Small intestine (tissue), 7 donors: ENCODE data around the gene MAP4K5. TPM values are rescaled to one million over a fixed set of nuclear protein-coding genes. Genes with fewer than 3 reads are reported as not detected.

ENCODE experiments used
- DNase-seq, 2 donors: peaks; one replicate each; pipeline versions ENCODE4 v3.0.0 to v3.0.0-alpha.2; 2013
- FAIRE-seq: peaks from 2 replicates; lab custom pipeline; 2012; peaks lifted over from hg19 to GRCh38; lab: Jason Lieb, UNC
- H3K27ac ChIP-seq, 3 donors: one replicate each; pipeline ENCODE4 v1.5.1; 2013; ENCODE audit warnings: low read length in 2 of 3, mild to moderate bottlenecking in 2 of 3, control low read depth in 1 of 3, inconsistent platforms in 1 of 3, low read depth in 1 of 3, moderate library complexity in 1 of 3
- H3K27me3 ChIP-seq, 3 donors: one replicate each; pipeline ENCODE4 v1.6.1; 2013; ENCODE audit warnings: low read length in 3 of 3, inconsistent platforms in 1 of 3; ENCODE audit not compliant: control insufficient read depth in 3 of 3, insufficient read depth in 3 of 3
- H3K36me3 ChIP-seq, 3 donors: one replicate each; pipeline ENCODE4 v1.6.1; 2013; ENCODE audit warnings: low read length in 3 of 3, inconsistent platforms in 1 of 3, low read depth in 1 of 3, mild to moderate bottlenecking in 1 of 3, moderate library complexity in 1 of 3; ENCODE audit not compliant: control insufficient read depth in 3 of 3, insufficient read depth in 2 of 3
- H3K4me1 ChIP-seq, 3 donors: one replicate each; pipeline ENCODE4 v1.6.1; 2013; ENCODE audit warnings: low read length in 2 of 3, inconsistent platforms in 1 of 3, low read depth in 1 of 3, mild to moderate bottlenecking in 1 of 3, moderate library complexity in 1 of 3; ENCODE audit not compliant: control insufficient read depth in 3 of 3, insufficient read depth in 2 of 3
- H3K4me3 ChIP-seq, 3 donors: one replicate each; pipeline ENCODE4 v1.5.1; 2013; ENCODE audit warnings: low read length in 3 of 3, control low read depth in 1 of 3, inconsistent platforms in 1 of 3, low read depth in 1 of 3, mild to moderate bottlenecking in 1 of 3, moderate library complexity in 1 of 3
- H3K9me3 ChIP-seq, 2 donors: one replicate each; pipeline ENCODE4 v1.6.1; 2013; ENCODE audit warnings: low read depth in 1 of 2, low read length in 1 of 2; ENCODE audit not compliant: control insufficient read depth in 2 of 2, insufficient read depth in 1 of 2
- WGBS, 3 donors: extraction: QIAGEN DNeasy Blood & Tissue Kit; methylation state at CpG; one replicate each; pipeline ENCODE4 v1.1.7; 2013; 5-methylcytosine and 5-hydroxymethylcytosine counted together
- polyA plus RNA-seq, 4 donors: library from polyadenylated mRNA; stranded (reverse) in 3 of 4; unstranded in 1 of 4; fragments of 200-250 nt in 3 of 4; fragments of 120-200 nt in 1 of 4; gene quantifications; one replicate each; pipeline versions ENCODE4 v1.2.1 to v1.2.3, GENCODE V29; 2013
- donor health status: healthy with polysubstance abuse.
- donor health status: control.
- donor health status: control.
- donor health status: Bipolar disorder and iron deficiency.
- donor health status: healthy.

Gene MAP4K5
- polyA plus RNA-seq, 4 donors = 11.1 to 28.9 (median 15.0) TPM

- DNase-seq = no peak
- H3K4me1 ChIP-seq = no peaks in the 10 kb centered on the region
- no peaks in the 10 kb centered on the region for H3K36me3 ChIP-seq
- no peak overlapping the region for H3K4me3 ChIP-seq
- no peaks in the 10 kb centered on the region for H3K9me3 ChIP-seq
- no peaks in the 10 kb centered on the region for H3K27me3 ChIP-seq
- 93 to 98% (median 96%) methylated on average over 1 of the region's 1 CpG for whole genome bisulfite sequencing, 3 donors
- no peak for FAIRE-seq
- no peak overlapping the region for H3K27ac ChIP-seq
These were observed 43.8 kb downstream of the MAP4K5 start for GRCh38 chr14:50488521-50488920.

GRCh38 chr14:50479041-50479440, 53.3 kb downstream of the MAP4K5 start:
- WGBS, 3 donors = 92 to 99% (median 96%) methylated on average over 2 of the region's 2 CpGs
- FAIRE-seq = no peak
- peaks cover 0 to 2% of the 10 kb centered on the region in 2 donors for H3K9me3 ChIP-seq

GRCh38 chr14:50477760-50478159, 54.6 kb downstream of the MAP4K5 start:
- DNase-seq = no peak
- no peak for FAIRE-seq

More at GRCh38 chr14:50479041-50479440, 53.3 kb downstream of the MAP4K5 start:
- Histone ChIP-seq H3K4me1 (no peaks in the 10 kb centered on the region), H3K27ac (no peak overlapping the region), H3K27me3 (no peaks in the 10 kb centered on the region), H3K36me3 (peaks cover 4 to 6% (median 5%) of the 10 kb centered on the region in 3 donors), H3K4me3 (no peak overlapping the region)
- no peak for DNase-seq

GRCh38 chr14:50476134-50476533, 56.2 kb downstream of the MAP4K5 start:
- peaks cover 4 to 12% (median 7%) of the 10 kb centered on the region in 3 donors for H3K36me3 ChIP-seq
- no peak for FAIRE-seq
- no peaks in the 10 kb centered on the region for H3K27me3 ChIP-seq
- H3K4me1 ChIP-seq = no peaks in the 10 kb centered on the region
- WGBS, 3 donors = 98 to 100% (median 98%) methylated on average over 1 of the region's 1 CpG
- no peak for DNase-seq
- H3K27ac ChIP-seq = no peak overlapping the region
- no peak overlapping the region for H3K4me3 ChIP-seq
- peaks cover 0 to 5% of the 10 kb centered on the region in 2 donors for H3K9me3 ChIP-seq

More at GRCh38 chr14:50477760-50478159, 54.6 kb downstream of the MAP4K5 start:
- Histone ChIP-seq H3K9me3 (peaks cover 0 to 5% of the 10 kb centered on the region in 2 donors), H3K4me1 (no peaks in the 10 kb centered on the region), H3K27me3 (no peaks in the 10 kb centered on the region), H3K4me3 (no peak overlapping the region), H3K36me3 (peaks cover 4 to 10% (median 5%) of the 10 kb centered on the region in 3 donors), H3K27ac (no peak overlapping the region)
- WGBS, 3 donors = 94 to 99% (median 95%) methylated on average over 2 of the region's 2 CpGs

- H3K4me1 ChIP-seq = no peaks in the 10 kb centered on the region
- H3K36me3 ChIP-seq = peaks cover under 1 to 14% (median 7%) of the 10 kb centered on the region in 3 donors
- H3K9me3 ChIP-seq = peaks cover 0 to 5% of the 10 kb centered on the region in 2 donors
- FAIRE-seq = no peak
- no peak overlapping the region for H3K27ac ChIP-seq
- no peak overlapping the region for H3K4me3 ChIP-seq
- peak; percentile 5 to 14 for DNase-seq
- no peaks in the 10 kb centered on the region for H3K27me3 ChIP-seq
- 25 to 35% (median 32%) methylated on average over 1 of the region's 1 CpG for WGBS, 3 donors
These were observed 56.9 kb downstream of the MAP4K5 start for GRCh38 chr14:50475460-50475859.

- Histone ChIP-seq H3K27ac (no peak overlapping the region), H3K4me1 (no peaks in the 10 kb centered on the region), H3K36me3 (peaks cover 0 to 19% (median 7%) of the 10 kb centered on the region in 3 donors), H3K9me3 (peaks cover 0 to 5% of the 10 kb centered on the region in 2 donors), H3K4me3 (no peak overlapping the region), H3K27me3 (no peaks in the 10 kb centered on the region)
- no peak for DNase-seq
- no peak for FAIRE-seq
- WGBS, 3 donors = 79 to 81% (median 80%) methylated on average over 6 of the region's 6 CpGs
These were observed 60.4 kb downstream of the MAP4K5 start for GRCh38 chr14:50471838-50472465.

- no peaks in the 10 kb centered on the region for H3K4me1 ChIP-seq
- peaks cover 0 to 19% (median 13%) of the 10 kb centered on the region in 3 donors for H3K36me3 ChIP-seq
- H3K27ac ChIP-seq = no peak overlapping the region
- H3K9me3 ChIP-seq = peaks cover 0 to 5% of the 10 kb centered on the region in 2 donors
- no peak overlapping the region for H3K4me3 ChIP-seq
- H3K27me3 ChIP-seq = no peaks in the 10 kb centered on the region
- 47 to 89% (median 89%) methylated on average over 1 of the region's 1 CpG for WGBS, 3 donors
- DNase-seq (no peak), FAIRE-seq (no peak)
These were observed 62.4 kb downstream of the MAP4K5 start for GRCh38 chr14:50469982-50470381.

GRCh38 chr14:50462111-50462510, 70.3 kb downstream of the MAP4K5 start:
- no peak overlapping the region for H3K27ac ChIP-seq

More at GRCh38 chr14:50462111-50462510, 70.3 kb downstream of the MAP4K5 start:
- 97 to 100% (median 97%) methylated on average over 2 of the region's 2 CpGs for WGBS, 3 donors
- peaks cover 0 to 24% (median 14%) of the 10 kb centered on the region in 3 donors for H3K36me3 ChIP-seq
- no peaks in the 10 kb centered on the region for H3K27me3 ChIP-seq
- no peaks in the 10 kb centered on the region for H3K4me1 ChIP-seq
- no peaks in the 10 kb centered on the region for H3K9me3 ChIP-seq
- no peak overlapping the region for H3K4me3 ChIP-seq
- no peak for FAIRE-seq
- no peak for DNase-seq
